ENCODE results near the gene TNKS2.
A peak's percentile ranks its signal among the peaks of the same experiment; 100 is the strongest.
"Not testable (repeated sequence)": the region's sequence is repeated elsewhere in the genome, so short reads cannot be mapped to it uniquely, and the experiment has no call there.

TNKS2 gene

GRCh38 chr10:91879515-91880170 lies 81.4 kb downstream of the TNKS2 start:
- no peak for DNase-seq

- DNase-seq = no peak
These were observed 82.1 kb downstream of the TNKS2 start for GRCh38 chr10:91880310-91880709.

- no peak for DNase-seq
These were observed 85.6 kb downstream of the TNKS2 start for GRCh38 chr10:91883549-91884444.

- no peak for DNase-seq
These were observed 86.3 kb downstream of the TNKS2 start for GRCh38 chr10:91884536-91884935.

- DNase-seq = no peak
These were observed 87.3 kb downstream of the TNKS2 start for GRCh38 chr10:91885362-91886079.

- no peak for DNase-seq
These were observed 88.7 kb downstream of the TNKS2 start for GRCh38 chr10:91886954-91887271.

- DNase-seq = peak; percentile 18
These were observed 89.2 kb downstream of the TNKS2 start for GRCh38 chr10:91887272-91888076.

GRCh38 chr10:91891125-91892001 lies 93.1 kb downstream of the TNKS2 start:
- no peak for DNase-seq

- DNase-seq = no peak
These were observed 94.8 kb downstream of the TNKS2 start for GRCh38 chr10:91893051-91893450.

- not testable (repeated sequence) for DNase-seq
These were observed 96.0 kb downstream of the TNKS2 start for GRCh38 chr10:91894261-91894685.

GRCh38 chr10:91896212-91896756 lies 98.1 kb downstream of the TNKS2 start:
- DNase-seq = no peak

GRCh38 chr10:91897421-91897820 lies 99.2 kb downstream of the TNKS2 start:
- DNase-seq = no peak

- DNase-seq = peak; percentile 55
These were observed 103.8 kb downstream of the TNKS2 start for GRCh38 chr10:91901784-91902677.

- no peak for DNase-seq
These were observed 108.9 kb downstream of the TNKS2 start for GRCh38 chr10:91907033-91907594.

GRCh38 chr10:91907914-91908336 lies 109.7 kb downstream of the TNKS2 start:
- no peak for DNase-seq

GRCh38 chr10:91908337-91909116 lies 110.3 kb downstream of the TNKS2 start:
- peak; percentile 78 for DNase-seq

- DNase-seq = peak; percentile 33
These were observed 111.0 kb downstream of the TNKS2 start, which contains the start of gene FGFBP3 for GRCh38 chr10:91909117-91909677. Gene FGFBP3 (minus strand): TSS chr10:91909486. CDS start chr10:91908969, 517 bp downstream.

- no peak for DNase-seq
These were observed 112.2 kb downstream of the TNKS2 start for GRCh38 chr10:91910467-91910866.
